ENCODE results near the gene OLIG2.

DNA sequence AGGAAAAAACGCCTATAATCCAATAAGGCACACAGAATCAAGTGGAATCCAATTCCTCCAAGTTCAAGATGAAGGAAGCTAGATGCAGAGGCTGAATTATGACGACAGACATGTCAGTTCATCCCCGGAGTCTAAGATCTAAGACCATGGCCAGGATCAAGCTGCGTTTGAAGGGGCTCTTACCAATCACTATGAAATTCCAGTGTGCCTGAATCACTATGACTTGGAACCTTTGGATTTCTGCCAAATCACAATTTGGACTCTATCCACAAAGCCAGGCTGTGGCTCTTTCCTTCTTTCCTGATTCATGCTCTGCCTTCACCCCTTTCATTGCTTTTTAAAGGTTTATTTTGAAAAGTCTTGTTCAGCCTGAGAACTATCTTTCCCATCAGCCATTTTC lies 17.1 kb downstream of the OLIG2 start:
- TF ChIP-seq CTCF (conservative IDR thresholded peaks at IDR 0.05; ENCODE audit: low read length): no peak
- no peak for TF ChIP-seq EZH2phosphoT487 (IDR thresholded peaks at IDR 0.05; ENCODE audit: borderline replicate concordance)
